ENCODE results near the gene ZNF592.
"Not testable (repeated sequence)": the region's sequence is repeated elsewhere in the genome, so short reads cannot be mapped to it uniquely, and the experiment has no call there.

The ZNF592 gene

DNA sequence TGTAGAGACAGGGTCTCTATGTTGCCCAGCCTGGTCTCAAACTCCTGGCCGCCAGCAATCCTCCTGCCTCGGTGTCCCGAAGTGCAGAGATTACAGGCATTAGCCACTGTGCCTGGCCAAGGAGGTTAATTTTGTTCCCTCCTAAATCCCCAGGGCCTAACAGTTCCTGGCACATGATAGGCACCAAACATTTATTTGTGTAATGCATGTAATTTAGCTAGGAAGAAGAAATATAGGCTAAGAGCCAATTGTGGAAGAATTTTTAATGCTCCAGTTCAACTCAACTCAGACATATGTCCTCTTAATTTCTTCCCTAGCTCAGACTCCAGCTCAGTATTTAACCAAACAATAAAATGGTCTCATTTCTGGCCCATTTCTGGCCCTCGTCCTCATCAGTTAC is 7.7 kb upstream of the ZNF592 start:
- ChIA-PET CTCF (interaction anchor here (1.1 kb wide), 1 partner anchor 25 kb away, joined by 3 read pairs; the partner anchor contains the start of gene SEC11A), POLR2A (interaction anchor here (0.9 kb wide), 1 partner anchor 24 kb away, joined by 4 read pairs; no protein-coding TSS in a partner anchor)
- TF ChIP-seq FOXM1 (IDR thresholded peaks at IDR 0.05; ENCODE audit: borderline replicate concordance) (no peak), TARDBP (IDR thresholded peaks at IDR 0.05) (no peak), ARNT (IDR thresholded peaks at IDR 0.05) (no peak), LEF1 (IDR thresholded peaks at IDR 0.05; ENCODE audit: borderline replicate concordance) (no peak), L3MBTL2 (conservative IDR thresholded peaks at IDR 0.05) (no peak), SP1 (IDR thresholded peaks at IDR 0.05) (no peak), SUZ12 (IDR thresholded peaks at IDR 0.05) (no peak), FOXA1 (IDR thresholded peaks at IDR 0.05) (no peak), CTBP1 (IDR thresholded peaks at IDR 0.05; ENCODE audit: borderline replicate concordance) (no peak), ELF4 (IDR thresholded peaks at IDR 0.05) (no peak), ZNF384 (IDR thresholded peaks at IDR 0.05) (no peak), HDGF (IDR thresholded peaks at IDR 0.05; ENCODE audit: borderline replicate concordance) (no peak), FOXK2 (IDR thresholded peaks at IDR 0.05) (no peak), BHLHE40 (IDR thresholded peaks at IDR 0.05; ENCODE audit: borderline replicate concordance) (no peak), NFRKB (IDR thresholded peaks at IDR 0.05) (no peak)
- TF ChIP-seq, protein P1, sequence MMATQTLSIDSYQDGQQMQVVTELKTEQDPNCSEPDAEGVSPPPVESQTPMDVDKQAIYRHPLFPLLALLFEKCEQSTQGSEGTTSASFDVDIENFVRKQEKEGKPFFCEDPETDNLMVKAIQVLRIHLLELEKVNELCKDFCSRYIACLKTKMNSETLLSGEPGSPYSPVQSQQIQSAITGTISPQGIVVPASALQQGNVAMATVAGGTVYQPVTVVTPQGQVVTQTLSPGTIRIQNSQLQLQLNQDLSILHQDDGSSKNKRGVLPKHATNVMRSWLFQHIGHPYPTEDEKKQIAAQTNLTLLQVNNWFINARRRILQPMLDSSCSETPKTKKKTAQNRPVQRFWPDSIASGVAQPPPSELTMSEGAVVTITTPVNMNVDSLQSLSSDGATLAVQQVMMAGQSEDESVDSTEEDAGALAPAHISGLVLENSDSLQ (IDR thresholded peaks at IDR 0.05) = no peak
- DNase-seq (ENCODE audit: extremely low spot score) = no peak

GRCh38 chr15:84741121-84741520 is 7.3 kb upstream of the ZNF592 start:
- ChIA-PET POLR2A (no interaction called here), CTCF (interaction anchor here (1.1 kb wide), 1 partner anchor 26 kb away, joined by 3 read pairs; the partner anchor contains the start of gene SEC11A)
- TF ChIP-seq CTBP1 (IDR thresholded peaks at IDR 0.05; ENCODE audit: borderline replicate concordance) (no peak), BHLHE40 (IDR thresholded peaks at IDR 0.05; ENCODE audit: borderline replicate concordance) (no peak), ARNT (IDR thresholded peaks at IDR 0.05) (no peak), ZNF384 (IDR thresholded peaks at IDR 0.05) (no peak), NFRKB (IDR thresholded peaks at IDR 0.05) (no peak), FOXM1 (IDR thresholded peaks at IDR 0.05; ENCODE audit: borderline replicate concordance) (no peak), HDGF (IDR thresholded peaks at IDR 0.05; ENCODE audit: borderline replicate concordance) (no peak)
- TF ChIP-seq, protein P1 (IDR thresholded peaks at IDR 0.05) = no peak
- no peak for DNase-seq (ENCODE audit: extremely low spot score)

- TF ChIP-seq L3MBTL2 (conservative IDR thresholded peaks at IDR 0.05) = peak; percentile 47; the same call in 1 of the 2 replicates
- no peak for TF ChIP-seq SUZ12 (IDR thresholded peaks at IDR 0.05)
- no peak for TF ChIP-seq NFRKB (IDR thresholded peaks at IDR 0.05)
- POLR2A ChIA-PET = interaction anchor here (1.2 to 2.9 kb wide), 4 partner anchors 10 to 31 kb away, joined by 3 to 28 read pairs (median 5); partner anchors contain the start of gene SEC11A
- CTCF ChIA-PET = interaction anchor here (1.3 kb wide), 1 partner anchor 31 kb away, joined by 3 read pairs; the partner anchor contains the start of gene SEC11A
- peak; percentile 76 for DNase-seq (ENCODE audit: extremely low spot score)
These were observed 747 bp upstream of the ZNF592 start for GRCh38 chr15:84747416-84748273.

- peak; percentile 35 for DNase-seq (ENCODE audit: extremely low spot score)
- POLR2A ChIA-PET = interaction anchor here (0.6 to 1.2 kb wide), 6 partner anchors 9 to 295 kb away, joined by 3 to 4 read pairs (median 4); partner anchors contain the start of genes SEC11A and WDR73
- TF ChIP-seq ARNT (IDR thresholded peaks at IDR 0.05) = no peak
- no peak for TF ChIP-seq NFRKB (IDR thresholded peaks at IDR 0.05)
- TF ChIP-seq ELF4 (IDR thresholded peaks at IDR 0.05) = no peak
- TF ChIP-seq, protein P1 (IDR thresholded peaks at IDR 0.05) = no peak
- TF ChIP-seq SUZ12 (IDR thresholded peaks at IDR 0.05) = no peak
- TF ChIP-seq FOXK2 (IDR thresholded peaks at IDR 0.05) = no peak
- no peak for TF ChIP-seq BHLHE40 (IDR thresholded peaks at IDR 0.05; ENCODE audit: borderline replicate concordance)
- TF ChIP-seq FOXM1 (IDR thresholded peaks at IDR 0.05; ENCODE audit: borderline replicate concordance) = no peak
- no peak for TF ChIP-seq CTBP1 (IDR thresholded peaks at IDR 0.05; ENCODE audit: borderline replicate concordance)
- no peak for TF ChIP-seq LEF1 (IDR thresholded peaks at IDR 0.05; ENCODE audit: borderline replicate concordance)
- no peak for TF ChIP-seq SP1 (IDR thresholded peaks at IDR 0.05)
- TF ChIP-seq TARDBP (IDR thresholded peaks at IDR 0.05) = no peak
- no peak for TF ChIP-seq FOXA1 (IDR thresholded peaks at IDR 0.05)
- TF ChIP-seq L3MBTL2 (conservative IDR thresholded peaks at IDR 0.05) = no peak
- TF ChIP-seq ZNF384 (IDR thresholded peaks at IDR 0.05) = no peak
- CTCF ChIA-PET = interaction anchor here (0.5 kb wide), 1 partner anchor 822 kb away, joined by 3 read pairs; no protein-coding TSS in a partner anchor
These were observed 959 bp downstream of the ZNF592 start for GRCh38 chr15:84749111-84749991.

DNA sequence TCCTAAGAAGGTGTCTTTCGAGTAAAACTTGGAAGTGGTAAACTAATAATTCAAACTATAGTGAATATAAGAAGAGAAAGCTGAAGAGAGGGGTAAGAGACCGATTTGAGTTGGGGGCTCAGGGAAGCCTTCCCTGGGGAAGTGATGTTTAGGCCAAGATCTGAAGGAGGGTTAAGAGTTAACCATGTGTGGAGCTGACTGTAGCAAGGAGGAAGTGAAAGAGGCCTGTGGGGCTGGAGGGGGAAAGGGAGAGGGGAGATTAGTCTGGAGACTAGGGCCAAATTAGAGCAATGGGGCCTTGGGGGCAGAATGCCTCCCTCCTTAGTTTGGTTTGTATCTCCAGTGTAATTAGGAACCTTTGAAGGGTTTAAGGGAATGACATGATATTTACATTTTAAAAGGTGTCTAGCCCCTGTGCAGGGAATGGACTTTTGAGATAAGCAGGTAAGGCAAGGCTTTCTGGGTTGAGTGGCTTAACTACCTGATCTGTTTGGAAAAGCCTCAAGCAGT is 2.2 kb downstream of the ZNF592 start:
- CTCF ChIA-PET = no interaction called here
- POLR2A ChIA-PET = interaction anchor here (1.0 kb wide), 1 partner anchor 16 kb away, joined by 3 read pairs; no protein-coding TSS in a partner anchor
- no peak for DNase-seq (ENCODE audit: extremely low spot score)
- TF ChIP-seq SP1 (IDR thresholded peaks at IDR 0.05) = no peak
- TF ChIP-seq L3MBTL2 (conservative IDR thresholded peaks at IDR 0.05) = no peak
- TF ChIP-seq NFRKB (IDR thresholded peaks at IDR 0.05) = no peak
- TF ChIP-seq, protein P1 (IDR thresholded peaks at IDR 0.05) = no peak
- TF ChIP-seq ELF4 (IDR thresholded peaks at IDR 0.05) = no peak
- no peak for TF ChIP-seq ZNF384 (IDR thresholded peaks at IDR 0.05)
- no peak for TF ChIP-seq SUZ12 (IDR thresholded peaks at IDR 0.05)
- TF ChIP-seq TARDBP (IDR thresholded peaks at IDR 0.05) = no peak
- TF ChIP-seq FOXK2 (IDR thresholded peaks at IDR 0.05) = no peak
- no peak for TF ChIP-seq CTBP1 (IDR thresholded peaks at IDR 0.05; ENCODE audit: borderline replicate concordance)
- TF ChIP-seq LEF1 (IDR thresholded peaks at IDR 0.05; ENCODE audit: borderline replicate concordance) = no peak
- TF ChIP-seq ARNT (IDR thresholded peaks at IDR 0.05) = no peak
- TF ChIP-seq BHLHE40 (IDR thresholded peaks at IDR 0.05; ENCODE audit: borderline replicate concordance) = no peak
- no peak for TF ChIP-seq HDGF (IDR thresholded peaks at IDR 0.05; ENCODE audit: borderline replicate concordance)
- TF ChIP-seq FOXM1 (IDR thresholded peaks at IDR 0.05; ENCODE audit: borderline replicate concordance) = no peak
- TF ChIP-seq FOXA1 (IDR thresholded peaks at IDR 0.05) = no peak

- ChIA-PET POLR2A (interaction anchor here (0.9 to 1.5 kb wide), 2 partner anchors 12 to 35 kb away, joined by 4 read pairs; no protein-coding TSS in a partner anchor), CTCF (interaction anchor here (0.6 kb wide), 1 partner anchor 16 kb away, joined by 3 read pairs; no protein-coding TSS in a partner anchor)
- DNase-seq (ENCODE audit: extremely low spot score) = not testable (repeated sequence)
These were observed 3.3 kb downstream of the ZNF592 start for GRCh38 chr15:84751721-84752120.
